Fibroblast of lung (primary cell): ENCODE results near the gene GTF2A1L. TPM values are rescaled to one million over a fixed set of nuclear protein-coding genes. Genes with fewer than 3 reads are reported as not detected.

Experiments
- DNase-seq, 2 donors: peaks; one replicate each; pipeline versions ENCODE4 v3.0.0 to v3.0.0-alpha.2; 2010; ENCODE audit warnings: low read depth in 2 of 2
- H2AFZ ChIP-seq: 2 replicates; pipeline ENCODE4 v1.5.1; 2012; ENCODE audit warnings: low read length, control low read depth, inconsistent platforms
- H3K27ac ChIP-seq: 2 replicates; pipeline ENCODE4 v1.5.1; 2011; ENCODE audit warnings: low read length, control low read depth; ENCODE audit not compliant: insufficient read depth
- H3K27me3 ChIP-seq: 2 replicates; pipeline ENCODE4 v1.5.1; 2011; ENCODE audit warnings: mild to moderate bottlenecking, low read length; ENCODE audit not compliant: control insufficient read depth, insufficient read depth
- H3K36me3 ChIP-seq: 2 replicates; pipeline ENCODE4 v1.5.1; 2011; ENCODE audit warnings: low read length; ENCODE audit not compliant: control insufficient read depth, insufficient read depth
- H3K4me1 ChIP-seq: 2 replicates; pipeline ENCODE4 v1.5.1; 2011; ENCODE audit warnings: low read length; ENCODE audit not compliant: control insufficient read depth, insufficient read depth; ENCODE audit errors: extremely low read depth
- H3K4me2 ChIP-seq: 2 replicates; pipeline ENCODE4 v1.5.1; 2011; ENCODE audit warnings: low read length, control low read depth; ENCODE audit not compliant: insufficient read depth; ENCODE audit errors: extremely low read depth
- H3K4me3 ChIP-seq, 4 experiments: fragments of 200-600 bp in 1 of 4; sonication (generic) in 1 of 4; replicated peaks in 1 of 4; 2 replicates each; pipeline ENCODE4 v1.5.1; 2011 to 2016; ENCODE audit warnings: low read length in 4 of 4, low read depth in 3 of 4, mild to moderate bottlenecking in 3 of 4, control low read depth in 2 of 4, inconsistent platforms in 1 of 4, mixed read lengths in 1 of 4; ENCODE audit not compliant: insufficient read depth in 1 of 4; ENCODE audit errors: control extremely low read depth in 1 of 4
- H3K79me2 ChIP-seq: 2 replicates; pipeline ENCODE4 v1.5.1; 2012; ENCODE audit warnings: mild to moderate bottlenecking, low read length, inconsistent platforms; ENCODE audit not compliant: control insufficient read depth, insufficient read depth
- H3K9ac ChIP-seq: 2 replicates; pipeline ENCODE4 v1.5.1; 2011; ENCODE audit warnings: mild to moderate bottlenecking, low read length, control low read depth; ENCODE audit not compliant: insufficient read depth
- H3K9me3 ChIP-seq: 2 replicates; pipeline ENCODE4 v1.5.1; 2012; ENCODE audit warnings: low read depth, low read length; ENCODE audit not compliant: control insufficient read depth, insufficient read depth
- H4K20me1 ChIP-seq: 2 replicates; pipeline ENCODE4 v1.5.1; 2011; ENCODE audit warnings: low read length; ENCODE audit not compliant: control insufficient read depth, insufficient read depth; ENCODE audit errors: extremely low read depth
- EZH2 ChIP-seq: IDR thresholded peaks from 2 replicates; pipeline ENCODE4 v1.5.1; 2012; ENCODE audit warnings: low read length, control low read depth, mild to moderate bottlenecking; ENCODE audit errors: missing control alignments
- polyA plus RNA-seq, 2 donors: library from polyadenylated mRNA; depleted of rRNA in 1 of 2; stranded (reverse) in 1 of 2; unstranded in 1 of 2; fragments of >200 nt; gene quantifications; 2 replicates each; pipeline ENCODE4 v1.2.1, GENCODE V29; 2011 to 2012; ENCODE audit warnings: missing spikeins in 1 of 2
- total RNA-seq: library from RNA; depleted of rRNA; stranded (reverse); fragments of >200 nt; gene quantifications from 2 replicates; pipeline ENCODE4 v1.2.1, GENCODE V29; 2014
- TF ChIP-seq, protein P1 (sequence below), 2 donors: IDR thresholded peaks in 1 of 2; conservative IDR thresholded peaks in 1 of 2; 1 replicate in 1 of 2; 2 replicates in 1 of 2; pipeline ENCODE4 v1.5.1; 2011 to 2012; ENCODE audit warnings: low read length in 2 of 2, control low read depth in 1 of 2, inconsistent platforms in 1 of 2, low read depth in 1 of 2, mild to moderate bottlenecking in 1 of 2

Gene GTF2A1L
- total and polyA plus RNA-seq, 2 donors (not counting 1 experiment from before 2014, with no cell fraction given): 0.26 to 3.5 TPM

GRCh38 chr2:48601349-48601748, 16.3 kb upstream of the GTF2A1L start:
- TF ChIP-seq EZH2: no peak
- TF ChIP-seq, protein P1, sequence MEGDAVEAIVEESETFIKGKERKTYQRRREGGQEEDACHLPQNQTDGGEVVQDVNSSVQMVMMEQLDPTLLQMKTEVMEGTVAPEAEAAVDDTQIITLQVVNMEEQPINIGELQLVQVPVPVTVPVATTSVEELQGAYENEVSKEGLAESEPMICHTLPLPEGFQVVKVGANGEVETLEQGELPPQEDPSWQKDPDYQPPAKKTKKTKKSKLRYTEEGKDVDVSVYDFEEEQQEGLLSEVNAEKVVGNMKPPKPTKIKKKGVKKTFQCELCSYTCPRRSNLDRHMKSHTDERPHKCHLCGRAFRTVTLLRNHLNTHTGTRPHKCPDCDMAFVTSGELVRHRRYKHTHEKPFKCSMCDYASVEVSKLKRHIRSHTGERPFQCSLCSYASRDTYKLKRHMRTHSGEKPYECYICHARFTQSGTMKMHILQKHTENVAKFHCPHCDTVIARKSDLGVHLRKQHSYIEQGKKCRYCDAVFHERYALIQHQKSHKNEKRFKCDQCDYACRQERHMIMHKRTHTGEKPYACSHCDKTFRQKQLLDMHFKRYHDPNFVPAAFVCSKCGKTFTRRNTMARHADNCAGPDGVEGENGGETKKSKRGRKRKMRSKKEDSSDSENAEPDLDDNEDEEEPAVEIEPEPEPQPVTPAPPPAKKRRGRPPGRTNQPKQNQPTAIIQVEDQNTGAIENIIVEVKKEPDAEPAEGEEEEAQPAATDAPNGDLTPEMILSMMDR (conservative IDR thresholded peaks at IDR 0.05 in 1 of 2, IDR thresholded peaks at IDR 0.05 in 1 of 2; ENCODE audit: low read depth in 1 of 2, low read length in 2 of 2): peak; percentile 27 to 57
- Histone ChIP-seq H3K4me2 (no peak overlapping the region), H4K20me1 (no peaks in the 10 kb centered on the region), H3K4me1 (peaks cover 2% of the 10 kb centered on the region), H3K79me2 (no peaks in the 10 kb centered on the region), H3K4me3 (no peak overlapping the region), H3K27me3 (no peaks in the 10 kb centered on the region), H3K9me3 (no peaks in the 10 kb centered on the region), H2AFZ (no peak overlapping the region), H3K36me3 (no peaks in the 10 kb centered on the region), H3K9ac (no peak overlapping the region), H3K27ac (no peak overlapping the region)
- DNase-seq: peak; percentile 25 to 35

- H3K9ac ChIP-seq: no peak overlapping the region
- no peak overlapping the region for H3K4me2 ChIP-seq
- no peak overlapping the region for H3K4me3 ChIP-seq
- no peak overlapping the region for H2AFZ ChIP-seq
- H3K9me3 ChIP-seq: no peaks in the 10 kb centered on the region
- H3K79me2 ChIP-seq: no peaks in the 10 kb centered on the region
- H3K27me3 ChIP-seq: no peaks in the 10 kb centered on the region
- peaks cover 2% of the 10 kb centered on the region for H3K4me1 ChIP-seq
- H3K36me3 ChIP-seq: no peaks in the 10 kb centered on the region
- no peak for TF ChIP-seq EZH2
- TF ChIP-seq, protein P1 (conservative IDR thresholded peaks at IDR 0.05 in 1 of 2, IDR thresholded peaks at IDR 0.05 in 1 of 2; ENCODE audit: low read depth in 1 of 2, low read length in 2 of 2): no peak
- no peaks in the 10 kb centered on the region for H4K20me1 ChIP-seq
- H3K27ac ChIP-seq: no peak overlapping the region
- DNase-seq: no peak
Observed at GRCh38 chr2:48605482-48606175, 12.0 kb upstream of the GTF2A1L start.

GRCh38 chr2:48607307-48608014, 10.2 kb upstream of the GTF2A1L start:
- peak; percentile 35 to 51 for DNase-seq
- H3K4me3 ChIP-seq: no peak overlapping the region
- H3K27me3 ChIP-seq: no peaks in the 10 kb centered on the region
- no peaks in the 10 kb centered on the region for H3K4me1 ChIP-seq
- H3K9ac ChIP-seq: no peak overlapping the region
- H2AFZ ChIP-seq: no peak overlapping the region
- TF ChIP-seq EZH2: no peak
- TF ChIP-seq, protein P1 (conservative IDR thresholded peaks at IDR 0.05 in 1 of 2, IDR thresholded peaks at IDR 0.05 in 1 of 2; ENCODE audit: low read depth in 1 of 2, low read length in 2 of 2): no peak
- H3K79me2 ChIP-seq: no peaks in the 10 kb centered on the region
- H3K27ac ChIP-seq: no peak overlapping the region
- no peak overlapping the region for H3K4me2 ChIP-seq
- H4K20me1 ChIP-seq: no peaks in the 10 kb centered on the region
- no peaks in the 10 kb centered on the region for H3K36me3 ChIP-seq
- no peaks in the 10 kb centered on the region for H3K9me3 ChIP-seq
